GM19372 (cell line): Measurements from ENCODE around the gene TNFAIP8.

Source experiments
- ATAC-seq: cut with Tn5 transposase; IDR thresholded peaks from one replicate; pipeline ENCODE4 v1.9.1; 2021; ENCODE audit warnings: mild to moderate bottlenecking, low read depth, moderate library complexity; ENCODE audit not compliant: unreplicated experiment

The TNFAIP8 gene

GRCh38 chr5:119328753-119329602 is 26.8 kb upstream of the TNFAIP8 start:
- ATAC-seq, result no peak

- no peak for ATAC-seq
These were observed 26.2 kb upstream of the TNFAIP8 start for GRCh38 chr5:119329666-119330065.

GRCh38 chr5:119330367-119331183 is 25.2 kb upstream of the TNFAIP8 start:
- ATAC-seq, result no peak

- no peak for ATAC-seq
These were observed 24.2 kb upstream of the TNFAIP8 start for GRCh38 chr5:119331566-119332095.

GRCh38 chr5:119332208-119332607 is 23.6 kb upstream of the TNFAIP8 start:
- no peak for ATAC-seq

- ATAC-seq, result no peak
These were observed 22.8 kb upstream of the TNFAIP8 start for GRCh38 chr5:119332978-119333401.

- no peak for ATAC-seq
These were observed 22.4 kb upstream of the TNFAIP8 start for GRCh38 chr5:119333421-119333851.

- ATAC-seq, result no peak
These were observed 20.6 kb upstream of the TNFAIP8 start for GRCh38 chr5:119335261-119335677.

- no peak for ATAC-seq
These were observed 19.6 kb upstream of the TNFAIP8 start for GRCh38 chr5:119336262-119336661.

GRCh38 chr5:119336845-119337580 is 18.8 kb upstream of the TNFAIP8 start:
- ATAC-seq, result no peak

- no peak for ATAC-seq
These were observed 17.4 kb upstream of the TNFAIP8 start for GRCh38 chr5:119338326-119338946.

- no peak for ATAC-seq
These were observed 16.5 kb upstream of the TNFAIP8 start for GRCh38 chr5:119339344-119339743.

GRCh38 chr5:119339965-119340364 is 15.9 kb upstream of the TNFAIP8 start:
- ATAC-seq, result no peak

GRCh38 chr5:119340597-119341218 is 15.1 kb upstream of the TNFAIP8 start:
- ATAC-seq, result peak; percentile 61

- peak; percentile 46 for ATAC-seq
These were observed 14.1 kb upstream of the TNFAIP8 start for GRCh38 chr5:119341452-119342349.

GRCh38 chr5:119342406-119342805 is 13.4 kb upstream of the TNFAIP8 start:
- ATAC-seq, result no peak

- ATAC-seq, result no peak
These were observed 12.8 kb upstream of the TNFAIP8 start for GRCh38 chr5:119343052-119343451.

- peak; percentile 5 for ATAC-seq
These were observed 12.1 kb upstream of the TNFAIP8 start for GRCh38 chr5:119343766-119344165.

- no peak for ATAC-seq
These were observed 11.6 kb upstream of the TNFAIP8 start for GRCh38 chr5:119344231-119344630.
